Activated CD8-positive, alpha-beta T cell treated with anti-CD3 and anti-CD28 coated beads for 36 hours (primary cell): ENCODE measurements around the gene SMIM11. TPM values are rescaled to one million over a fixed set of nuclear protein-coding genes. Genes with fewer than 3 reads are reported as not detected.
"Not testable (repeated sequence)": the region's sequence is repeated elsewhere in the genome, so short reads cannot be mapped to it uniquely, and the experiment has no call there.

Experiments used
- ATAC-seq: fragments of 200-7000 bp; cut with Tn5 transposase; one replicate; pipeline ENCODE4 v1.10.0; 2021; ENCODE audit warnings: mild to moderate bottlenecking, moderate library complexity
- CTCF ChIA-PET: fragments of 350-600 bp; sonication (Branson Sonifier 250); formaldehyde crosslinking; loops from one replicate; lab custom pipeline; 2021; ENCODE audit warnings: antibody characterized with exemption; lab: Charles Lee
- POLR2A ChIA-PET: fragments of 350-600 bp; sonication (Branson Sonifier 250); formaldehyde crosslinking; loops from one replicate; lab custom pipeline; 2021; ENCODE audit warnings: antibody characterized with exemption; lab: Charles Lee
- DNase-seq: peaks from one replicate; pipeline ENCODE4 v3.0.0-alpha.2; 2020
- H3K27ac Mint-ChIP-seq: one replicate; pipeline ENCODE4 v1.8.0; 2021; ENCODE audit warnings: mild to moderate bottlenecking, mixed read lengths
- H3K27me3 Mint-ChIP-seq: one replicate; pipeline ENCODE4 v1.8.0; 2021; ENCODE audit warnings: mixed read lengths
- H3K36me3 Mint-ChIP-seq: one replicate; pipeline ENCODE4 v1.8.0; 2021; ENCODE audit warnings: low read depth, mixed read lengths
- H3K4me1 Mint-ChIP-seq: one replicate; pipeline ENCODE4 v1.8.0; 2021; ENCODE audit warnings: low read depth, mixed read lengths
- H3K4me3 Mint-ChIP-seq: one replicate; pipeline ENCODE4 v1.8.0; 2021; ENCODE audit warnings: mild to moderate bottlenecking, moderate library complexity, mixed read lengths
- H3K9me3 Mint-ChIP-seq: one replicate; pipeline ENCODE4 v1.8.0; 2021; ENCODE audit warnings: mixed read lengths
- CTCF ChIP-seq: fragments of 200-600 bp; IDR thresholded peaks from one replicate; pipeline ENCODE4 v1.8.0; 2022; ENCODE audit warnings: antibody characterized with exemption, mild to moderate bottlenecking
- intact Hi-C: fragments of 100-400 bp; cut with micrococcal nuclease; formaldehyde crosslinking; loops from one replicate; pipeline ENCODE4 v1.10.0; 2022
- total RNA-seq, 2 experiments: library from RNA; stranded (reverse); gene quantifications; one replicate each; pipeline ENCODE4 v1.2.3, GENCODE V29; 2021

Gene SMIM11, protein sequence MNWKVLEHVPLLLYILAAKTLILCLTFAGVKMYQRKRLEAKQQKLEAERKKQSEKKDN
- total RNA-seq, result 1 to 10 TPM; 5.2 to 7.5 TPM

DNA sequence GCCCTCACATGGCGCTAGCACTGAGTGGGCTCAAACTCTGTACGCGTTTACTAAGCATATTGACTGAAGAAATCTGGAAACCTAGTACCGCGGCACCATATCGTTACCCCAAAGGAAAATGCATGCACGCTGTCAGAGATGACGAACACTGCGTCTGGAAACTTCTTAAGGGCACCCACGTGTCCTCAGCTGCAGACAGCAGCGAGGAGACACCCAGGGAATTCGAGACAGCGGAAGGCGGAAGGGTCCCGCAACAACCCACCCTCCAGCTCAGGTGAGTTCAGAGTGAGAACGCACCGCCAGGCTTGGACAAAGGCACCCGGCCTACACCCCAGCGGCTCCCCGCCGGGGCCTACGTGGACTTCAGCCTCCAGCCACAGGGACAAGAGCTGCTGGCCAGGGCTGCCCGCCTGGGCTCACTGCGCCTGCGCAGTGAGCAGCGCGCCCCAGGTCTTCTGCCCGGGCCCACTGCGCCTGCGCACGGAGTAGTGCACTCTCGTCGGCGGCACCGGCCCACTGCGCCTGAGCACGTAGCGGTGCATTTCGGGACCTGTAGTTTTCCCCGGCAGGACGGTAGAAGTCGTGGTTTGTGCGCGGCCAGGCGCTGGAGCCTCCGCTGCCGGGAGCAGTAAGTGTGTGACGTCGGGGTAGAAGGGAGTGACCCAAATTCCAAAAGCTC, at the start of gene SMIM11:
TSS of gene SMIM11 (plus strand) at position 568 of the 679 bp plus-strand sequence. CDS start 3,998 bp downstream, outside the sequence.
- H3K27ac Mint-ChIP-seq, H3K4me3 Mint-ChIP-seq, intact Hi-C loops, H3K9me3 Mint-ChIP-seq, H3K36me3 Mint-ChIP-seq, H3K27me3 Mint-ChIP-seq, DNase-seq, CTCF ChIA-PET, POLR2A ChIA-PET, H3K4me1 Mint-ChIP-seq: not testable (repeated sequence)
- peak; percentile 97 for ATAC-seq

DNA sequence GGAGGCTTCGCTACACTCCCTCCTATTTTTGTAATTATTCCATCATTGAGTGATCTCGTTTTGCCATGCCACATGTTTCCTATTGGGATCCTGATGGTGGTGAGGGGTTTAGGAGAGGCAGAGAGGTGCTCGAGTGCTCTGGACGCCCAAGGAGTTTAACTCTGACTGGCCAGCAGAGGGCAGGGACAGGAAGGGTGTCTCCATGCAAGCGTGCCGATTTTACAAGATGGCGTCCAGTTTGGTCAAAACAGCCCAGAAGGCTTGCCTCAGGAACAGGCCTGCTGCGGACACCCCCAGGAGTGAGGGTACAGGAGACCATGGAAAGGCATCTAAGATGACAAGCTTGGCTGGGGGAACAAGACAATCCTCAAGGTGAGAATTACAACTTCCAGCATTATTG, 45.3 kb upstream of the SMIM11 start:
- TF ChIP-seq CTCF, result no peak
- peaks cover 2% of the 10 kb centered on the region for H3K9me3 Mint-ChIP-seq
- H3K4me1 Mint-ChIP-seq, result no peaks in the 10 kb centered on the region
- POLR2A ChIA-PET, result no interaction called here
- H3K27me3 Mint-ChIP-seq, result no peaks in the 10 kb centered on the region
- no peak overlapping the region for H3K4me3 Mint-ChIP-seq
- CTCF ChIA-PET, result interaction anchor here (2.7 kb wide), 1 partner anchor 18 kb away, joined by 12 read pairs; no protein-coding TSS in a partner anchor
- intact Hi-C loops, result no loop called here
- H3K27ac Mint-ChIP-seq, result no peak overlapping the region
- DNase-seq (no peak), ATAC-seq (no peak)
- H3K36me3 Mint-ChIP-seq, result no peaks in the 10 kb centered on the region

DNA sequence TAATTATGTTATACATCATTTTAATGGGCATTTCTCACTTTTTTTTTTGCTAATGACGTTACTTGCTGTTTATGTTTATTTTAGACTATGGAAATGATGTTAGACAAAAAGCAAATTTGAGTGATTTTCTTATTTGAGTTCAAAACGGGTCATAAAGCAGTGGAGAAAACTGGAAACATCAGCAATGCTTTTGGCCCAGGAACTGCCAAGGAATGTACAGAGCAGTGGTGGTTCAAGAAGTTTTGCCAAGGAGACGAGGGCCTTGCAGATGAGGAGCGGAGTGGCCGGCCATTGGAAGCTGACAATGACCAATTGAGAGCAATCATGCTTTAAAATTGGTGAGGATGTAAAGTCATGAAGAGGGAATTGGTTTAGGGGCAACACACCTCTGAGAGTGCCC, 43.6 kb upstream of the SMIM11 start:
- Mint-ChIP-seq H3K36me3 (no peaks in the 10 kb centered on the region), H3K27me3 (no peaks in the 10 kb centered on the region), H3K4me3 (no peak overlapping the region), H3K9me3 (peaks cover 2% of the 10 kb centered on the region), H3K27ac (no peak overlapping the region), H3K4me1 (no peaks in the 10 kb centered on the region)
- DNase-seq (no peak), ATAC-seq (no peak)
- ChIA-PET CTCF (no interaction called here), POLR2A (no interaction called here)
- intact Hi-C loops, result no loop called here
- no peak for TF ChIP-seq CTCF

GRCh38 chr21:34332347-34332746, 43.0 kb upstream of the SMIM11 start:
- TF ChIP-seq CTCF, result no peak
- Mint-ChIP-seq H3K36me3 (no peaks in the 10 kb centered on the region), H3K27me3 (no peaks in the 10 kb centered on the region), H3K4me3 (no peak overlapping the region), H3K9me3 (peaks cover 2% of the 10 kb centered on the region), H3K27ac (no peak overlapping the region), H3K4me1 (no peaks in the 10 kb centered on the region)
- ChIA-PET POLR2A (no interaction called here), CTCF (interaction anchor here (7.6 kb wide), 1 partner anchor 16 kb away, joined by 38 read pairs; no protein-coding TSS in a partner anchor)
- ATAC-seq (no peak), DNase-seq (no peak)
- intact Hi-C loops, result no loop called here

GRCh38 chr21:34333121-34333739, 42.1 kb upstream of the SMIM11 start:
- peaks cover 2% of the 10 kb centered on the region for H3K9me3 Mint-ChIP-seq
- POLR2A ChIA-PET, result no interaction called here
- no peaks in the 10 kb centered on the region for H3K27me3 Mint-ChIP-seq
- H3K4me1 Mint-ChIP-seq, result peaks cover 5% of the 10 kb centered on the region
- CTCF ChIA-PET, result interaction anchor here (1.2 to 7.6 kb wide), 2 partner anchors 15 to 409 kb away, joined by 4 to 38 read pairs; no protein-coding TSS in a partner anchor
- DNase-seq (no peak), ATAC-seq (no peak)
- intact Hi-C loops, result no loop called here
- no peak overlapping the region for H3K27ac Mint-ChIP-seq
- H3K4me3 Mint-ChIP-seq, result no peak overlapping the region
- TF ChIP-seq CTCF, result no peak
- no peaks in the 10 kb centered on the region for H3K36me3 Mint-ChIP-seq
